ENCODE measurements around the gene RIC8A. TPM values are rescaled to one million over a fixed set of nuclear protein-coding genes. Genes with fewer than 3 reads are reported as not detected.
"Not testable (repeated sequence)": the region's sequence is repeated elsewhere in the genome, so short reads cannot be mapped to it uniquely, and the experiment has no call there.

Gene RIC8A
- polyA plus RNA-seq (128 and 152 TPM in 2 replicates), polyA minus RNA-seq (66.2 and 82.0 TPM in 2 replicates)

GRCh38 chr11:207208-207862, at the start of gene RIC8A, which contains the start of gene BET1L:
TSS of gene RIC8A (plus strand) at chr11:207708. CDS start at chr11:208855, 1,147 bp downstream.
TSS of gene BET1L (minus strand) at chr11:207399. CDS start at chr11:207321, 78 bp downstream.
- Histone ChIP-seq H3K9me3 (ENCODE audit: low read length) (no peaks in the 10 kb centered on the region), H3K36me3 (ENCODE audit: insufficient read depth, low read length) (no peaks in the 10 kb centered on the region), H3K4me2 (ENCODE audit: low read length) (peak within 1 kb of the TSS; percentile 98), H3K9ac (ENCODE audit: low read length) (peak within 1 kb of the TSS; percentile 98), H3K4me3 (ENCODE audit: low read length) (peak within 1 kb of the TSS; percentile 97), H3K27ac (ENCODE audit: low read length) (peak within 1 kb of the TSS; percentile 96), H4K20me1 (ENCODE audit: insufficient read depth) (peaks cover 3% of the 10 kb centered on the region), H3K9me2 (ENCODE audit: insufficient read depth, low read length) (no peaks in the 10 kb centered on the region), H3F3A (ENCODE audit: insufficient read depth, low read length, poor library complexity, severe bottlenecking) (no peaks in the 10 kb centered on the region), H3K27me3 (ENCODE audit: insufficient read depth, low read depth, low read length) (no peaks in the 10 kb centered on the region), H2AFZ (ENCODE audit: low read depth, low read length) (peak within 1 kb of the TSS; percentile 57), H3K79me2 (replicated peaks; ENCODE audit: insufficient read depth, low read length) (peaks cover 30% of the 10 kb centered on the region)
- peak; percentile 34 for TF ChIP-seq SMC3 (conservative IDR thresholded peaks at IDR 0.05; ENCODE audit: poor library complexity)
- peak; percentile 71 for TF ChIP-seq MXI1 (conservative IDR thresholded peaks at IDR 0.05; ENCODE audit: poor library complexity, severe bottlenecking)
- TF ChIP-seq RAD21 (conservative IDR thresholded peaks at IDR 0.05) = peak; percentile 29
- no peak for TF ChIP-seq CTCF (IDR thresholded peaks at IDR 0.05; ENCODE audit: poor library complexity, severe bottlenecking)
- peak; percentile 71 for TF ChIP-seq TAF1 (IDR thresholded peaks at IDR 0.05; ENCODE audit: low read depth)
- TF ChIP-seq EP300 (conservative IDR thresholded peaks at IDR 0.05; ENCODE audit: poor library complexity, severe bottlenecking) = peak; percentile 51
- TF ChIP-seq REST (IDR thresholded peaks at IDR 0.05; ENCODE audit: borderline replicate concordance) = no peak
- peak; percentile 94 for TF ChIP-seq POLR2AphosphoS5 (IDR thresholded peaks at IDR 0.05)

GRCh38 chr11:180242-180641, 27.3 kb upstream of the RIC8A start:
- not testable (repeated sequence) for H3K79me2 ChIP-seq (replicated peaks; ENCODE audit: insufficient read depth, low read length); H3K36me3 ChIP-seq (ENCODE audit: insufficient read depth, low read length); H3K4me3 ChIP-seq (ENCODE audit: low read length); H4K20me1 ChIP-seq (ENCODE audit: insufficient read depth); H3K9ac ChIP-seq (ENCODE audit: low read length); H3K27me3 ChIP-seq (ENCODE audit: insufficient read depth, low read depth, low read length); H3K9me3 ChIP-seq (ENCODE audit: low read length); H3F3A ChIP-seq (ENCODE audit: insufficient read depth, low read length, poor library complexity, severe bottlenecking); H3K27ac ChIP-seq (ENCODE audit: low read length); H2AFZ ChIP-seq (ENCODE audit: low read depth, low read length); H3K4me2 ChIP-seq (ENCODE audit: low read length); H3K9me2 ChIP-seq (ENCODE audit: insufficient read depth, low read length)

- H3F3A ChIP-seq (ENCODE audit: insufficient read depth, low read length, poor library complexity, severe bottlenecking); H2AFZ ChIP-seq (ENCODE audit: low read depth, low read length); H4K20me1 ChIP-seq (ENCODE audit: insufficient read depth); H3K27ac ChIP-seq (ENCODE audit: low read length); H3K4me3 ChIP-seq (ENCODE audit: low read length); H3K36me3 ChIP-seq (ENCODE audit: insufficient read depth, low read length); H3K4me2 ChIP-seq (ENCODE audit: low read length); H3K27me3 ChIP-seq (ENCODE audit: insufficient read depth, low read depth, low read length); H3K9me3 ChIP-seq (ENCODE audit: low read length); H3K9ac ChIP-seq (ENCODE audit: low read length); H3K9me2 ChIP-seq (ENCODE audit: insufficient read depth, low read length); H3K79me2 ChIP-seq (replicated peaks; ENCODE audit: insufficient read depth, low read length): not testable (repeated sequence)
Measured at GRCh38 chr11:189200-189783, 18.2 kb upstream of the RIC8A start.

GRCh38 chr11:189843-190311, 17.6 kb upstream of the RIC8A start:
- not testable (repeated sequence) for H3K79me2 ChIP-seq (replicated peaks; ENCODE audit: insufficient read depth, low read length); H3F3A ChIP-seq (ENCODE audit: insufficient read depth, low read length, poor library complexity, severe bottlenecking); H3K9me2 ChIP-seq (ENCODE audit: insufficient read depth, low read length); H3K9me3 ChIP-seq (ENCODE audit: low read length); H2AFZ ChIP-seq (ENCODE audit: low read depth, low read length); H3K4me3 ChIP-seq (ENCODE audit: low read length); H4K20me1 ChIP-seq (ENCODE audit: insufficient read depth); H3K36me3 ChIP-seq (ENCODE audit: insufficient read depth, low read length); H3K27ac ChIP-seq (ENCODE audit: low read length); H3K27me3 ChIP-seq (ENCODE audit: insufficient read depth, low read depth, low read length); H3K9ac ChIP-seq (ENCODE audit: low read length); H3K4me2 ChIP-seq (ENCODE audit: low read length)

GRCh38 chr11:190546-190945, 17.0 kb upstream of the RIC8A start:
- H3F3A ChIP-seq (ENCODE audit: insufficient read depth, low read length, poor library complexity, severe bottlenecking); H3K9me2 ChIP-seq (ENCODE audit: insufficient read depth, low read length); H3K36me3 ChIP-seq (ENCODE audit: insufficient read depth, low read length); H3K27ac ChIP-seq (ENCODE audit: low read length); H3K9ac ChIP-seq (ENCODE audit: low read length); H4K20me1 ChIP-seq (ENCODE audit: insufficient read depth); H2AFZ ChIP-seq (ENCODE audit: low read depth, low read length); H3K79me2 ChIP-seq (replicated peaks; ENCODE audit: insufficient read depth, low read length); H3K4me3 ChIP-seq (ENCODE audit: low read length); H3K9me3 ChIP-seq (ENCODE audit: low read length); H3K27me3 ChIP-seq (ENCODE audit: insufficient read depth, low read depth, low read length); H3K4me2 ChIP-seq (ENCODE audit: low read length): not testable (repeated sequence)
